DOHH2 (cell line): ENCODE measurements around the gene REPIN1.

Experiments
- H3F3A ChIP-seq: fragments of 200-600 bp; sonication (generic), shearing (Covaris generic); 2 replicates; pipeline ENCODE4 v1.6.0; 2016; ENCODE audit warnings: antibody characterized with exemption, mild to moderate bottlenecking; ENCODE audit not compliant: control insufficient read depth, insufficient read depth
- H3K27ac ChIP-seq: fragments of 200-600 bp; sonication (generic); 2 replicates; pipeline ENCODE4 v1.5.1; 2014; ENCODE audit warnings: low read depth, mild to moderate bottlenecking, low read length, moderate library complexity
- H3K27me3 ChIP-seq: fragments of 200-600 bp; sonication (generic); 2 replicates; pipeline ENCODE4 v1.6.1; 2014; ENCODE audit warnings: mild to moderate bottlenecking, low read length, mixed read lengths; ENCODE audit not compliant: control insufficient read depth
- H3K36me3 ChIP-seq: fragments of 200-600 bp; sonication (generic); 2 replicates; pipeline ENCODE4 v1.6.1; 2014; ENCODE audit warnings: mild to moderate bottlenecking, low read length, moderate library complexity, mixed read lengths; ENCODE audit not compliant: control insufficient read depth
- H3K4me1 ChIP-seq: fragments of 200-600 bp; sonication (generic); 2 replicates; pipeline ENCODE4 v1.6.1; 2014; ENCODE audit warnings: mild to moderate bottlenecking, low read length, mixed read lengths; ENCODE audit not compliant: control insufficient read depth
- H3K4me2 ChIP-seq: fragments of 200-600 bp; sonication (generic); 2 replicates; pipeline ENCODE4 v1.6.0; 2014; ENCODE audit warnings: mild to moderate bottlenecking, low read length, moderate library complexity
- H3K4me3 ChIP-seq: fragments of 200-600 bp; sonication (generic); 2 replicates; pipeline ENCODE4 v1.5.1; 2014; ENCODE audit warnings: mild to moderate bottlenecking, low read length, mixed read lengths
- H3K79me2 ChIP-seq: fragments of 200-600 bp; sonication (generic); 2 replicates; pipeline ENCODE4 v1.6.1; 2014; ENCODE audit warnings: mild to moderate bottlenecking, low read length, mixed read lengths; ENCODE audit not compliant: control insufficient read depth
- H3K9me2 ChIP-seq: fragments of 200-600 bp; sonication (generic); replicated peaks from 2 replicates; pipeline ENCODE4 v1.6.1; 2014; ENCODE audit warnings: mild to moderate bottlenecking, low read length, mixed read lengths; ENCODE audit not compliant: control insufficient read depth
- H3K9me3 ChIP-seq: fragments of 200-600 bp; sonication (generic); 2 replicates; pipeline ENCODE4 v1.6.1; 2014; ENCODE audit warnings: antibody characterized with exemption, low read length, mixed read lengths; ENCODE audit not compliant: control insufficient read depth, insufficient read depth
- H4K20me1 ChIP-seq: fragments of 200-600 bp; sonication (generic); 2 replicates; pipeline ENCODE4 v1.6.0; 2014; ENCODE audit warnings: low read depth, mild to moderate bottlenecking, antibody characterized with exemption, low read length, moderate library complexity; ENCODE audit not compliant: control insufficient read depth, insufficient read depth
- CTCF ChIP-seq: fragments of 200-600 bp; sonication (generic); IDR thresholded peaks from one replicate; pipeline ENCODE4 v1.5.1; 2014; ENCODE audit warnings: antibody characterized with exemption, mild to moderate bottlenecking, low read depth, low read length; ENCODE audit not compliant: poor library complexity, severe bottlenecking
- EZH2phosphoT487 ChIP-seq: fragments of 200-600 bp; sonication (generic); IDR thresholded peaks from 2 replicates; pipeline ENCODE4 v1.6.1; 2017; ENCODE audit warnings: borderline replicate concordance, mild to moderate bottlenecking, antibody characterized with exemption, low read length, moderate library complexity, mixed read lengths

REPIN1 gene

GRCh38 chr7:150344299-150344698 is 24.3 kb upstream of the REPIN1 start:
- no peak for TF ChIP-seq CTCF
- no peak for TF ChIP-seq EZH2phosphoT487
- Histone ChIP-seq H3K36me3 (peaks cover 3% of the 10 kb centered on the region; the same call in 1 of the 2 replicates), H3K4me2 (no peak overlapping the region), H3K4me1 (no peaks in the 10 kb centered on the region), H4K20me1 (no peaks in the 10 kb centered on the region), H3K4me3 (no peak overlapping the region), H3K9me2 (no peaks in the 10 kb centered on the region), H3F3A (no peaks in the 10 kb centered on the region), H3K27me3 (no peaks in the 10 kb centered on the region; the same call in 1 of the 2 replicates), H3K27ac (no peak overlapping the region), H3K79me2 (no peaks in the 10 kb centered on the region), H3K9me3 (peaks cover 11% of the 10 kb centered on the region; the same call in 1 of the 2 replicates)

- Histone ChIP-seq H3K4me1 (no peaks in the 10 kb centered on the region), H3K9me2 (no peaks in the 10 kb centered on the region), H3K9me3 (peaks cover 11% of the 10 kb centered on the region; the same call in 1 of the 2 replicates), H3K36me3 (peaks cover under 1% of the 10 kb centered on the region; the same call in 1 of the 2 replicates), H3K79me2 (no peaks in the 10 kb centered on the region), H3K4me3 (no peak overlapping the region), H3K27ac (no peak overlapping the region), H4K20me1 (no peaks in the 10 kb centered on the region), H3K4me2 (no peak overlapping the region), H3K27me3 (no peaks in the 10 kb centered on the region; the same call in 1 of the 2 replicates), H3F3A (no peaks in the 10 kb centered on the region)
- TF ChIP-seq CTCF (no peak), EZH2phosphoT487 (no peak)
Observed at GRCh38 chr7:150345012-150345411, 23.6 kb upstream of the REPIN1 start.

- Histone ChIP-seq H3K4me3 (no peak overlapping the region), H3K4me2 (no peak overlapping the region), H3K27me3 (no peaks in the 10 kb centered on the region; the same call in 1 of the 2 replicates), H4K20me1 (no peaks in the 10 kb centered on the region), H3K4me1 (no peaks in the 10 kb centered on the region), H3F3A (peaks cover 4% of the 10 kb centered on the region; the same call in 1 of the 2 replicates), H3K79me2 (no peaks in the 10 kb centered on the region), H3K27ac (no peak overlapping the region), H3K9me2 (no peaks in the 10 kb centered on the region), H3K36me3 (no peaks in the 10 kb centered on the region), H3K9me3 (peaks cover 9% of the 10 kb centered on the region; the same call in 1 of the 2 replicates)
- TF ChIP-seq CTCF (no peak), EZH2phosphoT487 (no peak)
Observed at GRCh38 chr7:150346922-150347321, 21.7 kb upstream of the REPIN1 start.
